Astrocyte of the cerebellum (primary cell): ENCODE data around the gene SULT1C4.

ENCODE experiments used
- DNase-seq: peaks from one replicate; pipeline ENCODE4 v3.0.0-alpha.2; 2011; ENCODE audit warnings: low read depth
- H3K4me3 ChIP-seq: 2 replicates; pipeline ENCODE4 v1.5.1; 2011; ENCODE audit warnings: mild to moderate bottlenecking, low read depth, low read length, moderate library complexity
- CTCF ChIP-seq: IDR thresholded peaks from 2 replicates; pipeline ENCODE4 v1.5.1; 2012; ENCODE audit warnings: low read length, low read depth, moderate library complexity, mild to moderate bottlenecking; ENCODE audit errors: missing control alignments
- in situ Hi-C: cut with HindIII; loops from 2 replicates; pipeline ENCODE4 v1.10.0; 2017; ENCODE audit warnings: low sequenced_read_pairs

SULT1C4 gene

GRCh38 chr2:108377815-108378630 is at the start of gene SULT1C4:
TSS of gene SULT1C4 (plus strand) at chr2:108377954. CDS start at chr2:108378338, 384 bp downstream.
- no peak for DNase-seq
- TF ChIP-seq CTCF = no peak
- H3K4me3 ChIP-seq = peak within 1 kb of the TSS; percentile 6
- in situ Hi-C loops = no loop called here

- in situ Hi-C loops = no loop called here
- no peak for TF ChIP-seq CTCF
Measured at GRCh38 chr2:108329771-108330170, 48.0 kb upstream of the SULT1C4 start.

GRCh38 chr2:108330979-108331378 is 46.8 kb upstream of the SULT1C4 start:
- no peak for DNase-seq
- in situ Hi-C loops = no loop called here
- no peak for TF ChIP-seq CTCF
- H3K4me3 ChIP-seq = no peak overlapping the region

More at GRCh38 chr2:108329771-108330170, 48.0 kb upstream of the SULT1C4 start:
- no peak overlapping the region for H3K4me3 ChIP-seq
- DNase-seq = no peak

- TF ChIP-seq CTCF = no peak
- DNase-seq = no peak
- in situ Hi-C loops = no loop called here
- H3K4me3 ChIP-seq = no peak overlapping the region
Measured at GRCh38 chr2:108345951-108346350, 31.8 kb upstream of the SULT1C4 start.

- in situ Hi-C loops = no loop called here
- TF ChIP-seq CTCF = no peak
- H3K4me3 ChIP-seq = no peak overlapping the region
- DNase-seq = no peak
Measured at GRCh38 chr2:108346827-108347226, 30.9 kb upstream of the SULT1C4 start.

- DNase-seq = no peak
- in situ Hi-C loops = no loop called here
Measured at GRCh38 chr2:108347786-108348185, 30.0 kb upstream of the SULT1C4 start.

More at GRCh38 chr2:108347786-108348185, 30.0 kb upstream of the SULT1C4 start:
- no peak for TF ChIP-seq CTCF
- H3K4me3 ChIP-seq = no peak overlapping the region
